ENCODE data around the gene PDGFB. TPM values are rescaled to one million over a fixed set of nuclear protein-coding genes. Genes with fewer than 3 reads are reported as not detected.
A peak's percentile ranks its signal among the peaks of the same experiment; 100 is the strongest.

Gene PDGFB
- total RNA-seq, 1 donor from 2014 or later = 29.8 TPM

- Histone ChIP-seq H3K9me3 (no peaks in the 10 kb centered on the region), H3K27ac (no peak overlapping the region), H3K36me3 (no peaks in the 10 kb centered on the region), H3K27me3 (no peaks in the 10 kb centered on the region), H3K4me1 (peaks cover 63% of the 10 kb centered on the region), H3K4me3 (no peak overlapping the region)
- intact Hi-C loops (cut with DNase I) = loop anchor here (5.0 kb wide), 1 partner anchor 76 kb away; no protein-coding TSS in a partner anchor
- TF ChIP-seq CTCF (IDR thresholded peaks at IDR 0.05) = no peak
- no peak for DNase-seq
- ATAC-seq = no peak
These were observed 8.2 kb downstream of the PDGFB start for GRCh38 chr22:39236321-39237317.

- intact Hi-C loops (cut with DNase I) = loop anchor here (5.0 kb wide), 1 partner anchor 77 kb away; no protein-coding TSS in a partner anchor
- TF ChIP-seq CTCF (IDR thresholded peaks at IDR 0.05) = no peak
- Histone ChIP-seq H3K27me3 (no peaks in the 10 kb centered on the region), H3K4me3 (no peak overlapping the region), H3K27ac (peak overlapping the region; percentile 51), H3K9me3 (no peaks in the 10 kb centered on the region), H3K4me1 (peaks cover 54% of the 10 kb centered on the region), H3K36me3 (peaks cover 1% of the 10 kb centered on the region)
- ATAC-seq (peak; percentile 44), DNase-seq (peak; percentile 77)
These were observed 9.7 kb downstream of the PDGFB start for GRCh38 chr22:39234867-39235687.

- Histone ChIP-seq H3K36me3 (peaks cover 6% of the 10 kb centered on the region), H3K4me1 (peaks cover 49% of the 10 kb centered on the region), H3K4me3 (no peak overlapping the region), H3K9me3 (no peaks in the 10 kb centered on the region), H3K27ac (peak overlapping the region; percentile 51), H3K27me3 (no peaks in the 10 kb centered on the region)
- peak; percentile 24 for TF ChIP-seq CTCF (IDR thresholded peaks at IDR 0.05)
- intact Hi-C loops (cut with DNase I) = no loop called here
- DNase-seq (no peak), ATAC-seq (peak; percentile 7)
These were observed 10.4 kb downstream of the PDGFB start for GRCh38 chr22:39234472-39234787.

GRCh38 chr22:39233710-39234471 is 10.9 kb downstream of the PDGFB start:
- no peaks in the 10 kb centered on the region for H3K27me3 ChIP-seq
- no peak overlapping the region for H3K27ac ChIP-seq
- TF ChIP-seq CTCF (IDR thresholded peaks at IDR 0.05) = no peak
- peaks cover 45% of the 10 kb centered on the region for H3K4me1 ChIP-seq
- H3K4me3 ChIP-seq = no peak overlapping the region
- DNase-seq = no peak
- H3K36me3 ChIP-seq = peaks cover 6% of the 10 kb centered on the region
- intact Hi-C loops (cut with DNase I) = no loop called here
- ATAC-seq = no peak
- H3K9me3 ChIP-seq = no peaks in the 10 kb centered on the region

All from upper lobe of right lung (tissue), 1 donor.